Body of pancreas (tissue), 4 donors: Measurements from ENCODE around the gene LTB4R2.

ENCODE experiments used
- CTCF ChIP-seq, 7 experiments: fragments of 450-650 bp in 4 of 7; fragments of 200-600 bp in 3 of 7; sonication (generic) in 3 of 7; IDR thresholded peaks; one replicate each; pipeline ENCODE4 v1.5.1; 2016 to 2019; ENCODE audit warnings: antibody characterized with exemption in 7 of 7
- POLR2A ChIP-seq, 3 donors: fragments of 450-650 bp; IDR thresholded peaks; one replicate each; pipeline ENCODE4 v1.6.1; 2016; ENCODE audit warnings: antibody characterized with exemption in 3 of 3, mild to moderate bottlenecking in 2 of 3

- TF ChIP-seq CTCF (IDR thresholded peaks at IDR 0.05) (no peak), POLR2A (IDR thresholded peaks at IDR 0.05) (no peak)
These were observed 26.0 kb upstream of the LTB4R2 start for GRCh38 chr14:24283796-24284460.
